Activated CD4-positive, alpha-beta T cell treated with anti-CD3 and anti-CD28 coated beads, Interleukin-2, amount 10 ng/mL, durations not matched to agents 24 days and 14 days (primary cell): ENCODE results near the gene PTPRD. TPM values are rescaled to one million over a fixed set of nuclear protein-coding genes. Genes with fewer than 3 reads are reported as not detected.

Source experiments
- DNase-seq: peaks from one replicate; pipeline ENCODE4 v3.0.0; 2022
- H3K27ac Mint-ChIP-seq: one replicate; pipeline ENCODE4 v1.8.0; 2022; ENCODE audit warnings: mild to moderate bottlenecking, mixed read lengths
- H3K27me3 Mint-ChIP-seq: one replicate; pipeline ENCODE4 v1.8.0; 2022; ENCODE audit warnings: mixed read lengths
- H3K36me3 Mint-ChIP-seq: one replicate; pipeline ENCODE4 v1.8.0; 2022; ENCODE audit warnings: low read depth, mild to moderate bottlenecking, mixed read lengths
- H3K4me1 Mint-ChIP-seq: one replicate; pipeline ENCODE4 v1.8.0; 2021; ENCODE audit warnings: mixed read lengths
- H3K4me3 Mint-ChIP-seq: one replicate; pipeline ENCODE4 v1.8.0; 2022; ENCODE audit warnings: mild to moderate bottlenecking, moderate library complexity, mixed read lengths
- H3K9me3 Mint-ChIP-seq: one replicate; pipeline ENCODE4 v1.8.0; 2021; ENCODE audit warnings: mixed read lengths
- intact Hi-C: fragments of 100-400 bp; cut with micrococcal nuclease; formaldehyde crosslinking; loops from one replicate; pipeline ENCODE4 v1.15.1; 2023
- total RNA-seq: library from RNA; stranded (reverse); gene quantifications from 2 replicates; pipeline ENCODE4 v1.2.3, GENCODE V29; 2022

PTPRD gene
- total RNA-seq, 1 donor from 2014 or later, result not detected

GRCh38 chr9:10014889-10015288 lies 597.9 kb downstream of the PTPRD start:
- Mint-ChIP-seq H3K4me3 (no peak overlapping the region), H3K4me1 (no peaks in the 10 kb centered on the region), H3K27ac (no peak overlapping the region), H3K27me3 (no peaks in the 10 kb centered on the region), H3K9me3 (no peaks in the 10 kb centered on the region), H3K36me3 (no peaks in the 10 kb centered on the region)
- intact Hi-C loops, result no loop called here
- DNase-seq, result no peak

- Mint-ChIP-seq H3K4me3 (no peak overlapping the region), H3K4me1 (no peaks in the 10 kb centered on the region), H3K27me3 (no peaks in the 10 kb centered on the region), H3K27ac (no peak overlapping the region), H3K9me3 (no peaks in the 10 kb centered on the region), H3K36me3 (no peaks in the 10 kb centered on the region)
- DNase-seq, result no peak
- intact Hi-C loops, result no loop called here
These were observed 603.4 kb downstream of the PTPRD start for GRCh38 chr9:10009401-10009800.

GRCh38 chr9:10008101-10008799 lies 604.6 kb downstream of the PTPRD start:
- intact Hi-C loops, result no loop called here
- H3K9me3 Mint-ChIP-seq, result no peaks in the 10 kb centered on the region
- H3K36me3 Mint-ChIP-seq, result no peaks in the 10 kb centered on the region
- no peak overlapping the region for H3K27ac Mint-ChIP-seq
- no peaks in the 10 kb centered on the region for H3K4me1 Mint-ChIP-seq
- no peaks in the 10 kb centered on the region for H3K27me3 Mint-ChIP-seq
- no peak overlapping the region for H3K4me3 Mint-ChIP-seq
- no peak for DNase-seq

- H3K4me1 Mint-ChIP-seq, result no peaks in the 10 kb centered on the region
- H3K4me3 Mint-ChIP-seq, result no peak overlapping the region
- H3K9me3 Mint-ChIP-seq, result no peaks in the 10 kb centered on the region
- no peak for DNase-seq
- H3K27ac Mint-ChIP-seq, result no peak overlapping the region
- H3K36me3 Mint-ChIP-seq, result no peaks in the 10 kb centered on the region
- intact Hi-C loops, result no loop called here
- H3K27me3 Mint-ChIP-seq, result no peaks in the 10 kb centered on the region
These were observed 605.4 kb downstream of the PTPRD start for GRCh38 chr9:10007356-10007755.

GRCh38 chr9:10005206-10005605 lies 607.6 kb downstream of the PTPRD start:
- H3K27ac Mint-ChIP-seq, result no peak overlapping the region
- H3K36me3 Mint-ChIP-seq, result no peaks in the 10 kb centered on the region
- H3K4me1 Mint-ChIP-seq, result no peaks in the 10 kb centered on the region
- no peak overlapping the region for H3K4me3 Mint-ChIP-seq
- H3K27me3 Mint-ChIP-seq, result no peaks in the 10 kb centered on the region
- intact Hi-C loops, result no loop called here
- no peaks in the 10 kb centered on the region for H3K9me3 Mint-ChIP-seq
- no peak for DNase-seq

GRCh38 chr9:10003047-10003446 lies 609.8 kb downstream of the PTPRD start:
- Mint-ChIP-seq H3K4me3 (no peak overlapping the region), H3K4me1 (no peaks in the 10 kb centered on the region), H3K27me3 (no peaks in the 10 kb centered on the region), H3K9me3 (no peaks in the 10 kb centered on the region), H3K36me3 (no peaks in the 10 kb centered on the region), H3K27ac (no peak overlapping the region)
- DNase-seq, result no peak
- intact Hi-C loops, result no loop called here

GRCh38 chr9:10000669-10001068 lies 612.1 kb downstream of the PTPRD start:
- intact Hi-C loops, result no loop called here
- Mint-ChIP-seq H3K36me3 (no peaks in the 10 kb centered on the region), H3K9me3 (no peaks in the 10 kb centered on the region), H3K27ac (no peak overlapping the region), H3K27me3 (no peaks in the 10 kb centered on the region), H3K4me3 (no peak overlapping the region), H3K4me1 (no peaks in the 10 kb centered on the region)
- DNase-seq, result no peak

GRCh38 chr9:9998491-9999287 lies 614.1 kb downstream of the PTPRD start:
- DNase-seq, result no peak
- no peaks in the 10 kb centered on the region for H3K9me3 Mint-ChIP-seq
- no peaks in the 10 kb centered on the region for H3K4me1 Mint-ChIP-seq
- H3K36me3 Mint-ChIP-seq, result no peaks in the 10 kb centered on the region
- H3K27me3 Mint-ChIP-seq, result no peaks in the 10 kb centered on the region
- H3K27ac Mint-ChIP-seq, result no peak overlapping the region
- intact Hi-C loops, result no loop called here
- no peak overlapping the region for H3K4me3 Mint-ChIP-seq

- Mint-ChIP-seq H3K4me3 (no peak overlapping the region), H3K36me3 (no peaks in the 10 kb centered on the region), H3K27ac (no peak overlapping the region), H3K4me1 (no peaks in the 10 kb centered on the region), H3K9me3 (no peaks in the 10 kb centered on the region), H3K27me3 (no peaks in the 10 kb centered on the region)
- intact Hi-C loops, result no loop called here
- DNase-seq, result no peak
These were observed 615.2 kb downstream of the PTPRD start for GRCh38 chr9:9997585-9997984.

GRCh38 chr9:9996259-9996658 lies 616.5 kb downstream of the PTPRD start:
- Mint-ChIP-seq H3K4me1 (no peaks in the 10 kb centered on the region), H3K9me3 (peaks cover 5% of the 10 kb centered on the region), H3K27ac (no peak overlapping the region), H3K4me3 (no peak overlapping the region), H3K36me3 (no peaks in the 10 kb centered on the region), H3K27me3 (no peaks in the 10 kb centered on the region)
- no peak for DNase-seq
- intact Hi-C loops, result no loop called here

GRCh38 chr9:9992936-9993335 lies 619.9 kb downstream of the PTPRD start:
- Mint-ChIP-seq H3K4me1 (no peaks in the 10 kb centered on the region), H3K27me3 (no peaks in the 10 kb centered on the region), H3K9me3 (peaks cover 5% of the 10 kb centered on the region), H3K4me3 (no peak overlapping the region), H3K27ac (no peak overlapping the region), H3K36me3 (no peaks in the 10 kb centered on the region)
- intact Hi-C loops, result no loop called here
- no peak for DNase-seq

GRCh38 chr9:9973062-9973461 lies 639.7 kb downstream of the PTPRD start:
- DNase-seq, result no peak
- Mint-ChIP-seq H3K9me3 (no peaks in the 10 kb centered on the region), H3K27me3 (no peaks in the 10 kb centered on the region), H3K4me1 (no peaks in the 10 kb centered on the region), H3K4me3 (no peak overlapping the region), H3K36me3 (no peaks in the 10 kb centered on the region), H3K27ac (no peak overlapping the region)
- intact Hi-C loops, result no loop called here

- Mint-ChIP-seq H3K4me3 (no peak overlapping the region), H3K4me1 (no peaks in the 10 kb centered on the region), H3K9me3 (no peaks in the 10 kb centered on the region), H3K36me3 (no peaks in the 10 kb centered on the region), H3K27me3 (no peaks in the 10 kb centered on the region), H3K27ac (no peak overlapping the region)
- DNase-seq, result no peak
- intact Hi-C loops, result no loop called here
These were observed 642.3 kb downstream of the PTPRD start for GRCh38 chr9:9970514-9970913.

GRCh38 chr9:9963841-9964240 lies 649.0 kb downstream of the PTPRD start:
- intact Hi-C loops, result no loop called here
- no peak for DNase-seq
- no peaks in the 10 kb centered on the region for H3K27me3 Mint-ChIP-seq
- no peak overlapping the region for H3K4me3 Mint-ChIP-seq
- no peaks in the 10 kb centered on the region for H3K36me3 Mint-ChIP-seq
- H3K9me3 Mint-ChIP-seq, result no peaks in the 10 kb centered on the region
- no peak overlapping the region for H3K27ac Mint-ChIP-seq
- H3K4me1 Mint-ChIP-seq, result no peaks in the 10 kb centered on the region
